ENCODE results near the gene SETD9.
A peak's percentile ranks its signal among the peaks of the same experiment; 100 is the strongest.

Gene SETD9

GRCh38 chr5:56950626-56951125 is 41.3 kb downstream of the SETD9 start:
- peaks cover 44% of the 10 kb centered on the region for H3K79me2 ChIP-seq (ENCODE audit: insufficient read depth, low read length)
- peaks cover 8% of the 10 kb centered on the region for H3K27me3 ChIP-seq (ENCODE audit: insufficient read depth, low read length, poor library complexity, severe bottlenecking)
- TF ChIP-seq CTCF (conservative IDR thresholded peaks at IDR 0.05; ENCODE audit: low read length) (no peak), EZH2phosphoT487 (IDR thresholded peaks at IDR 0.05; ENCODE audit: borderline replicate concordance) (no peak)
- no peaks in the 10 kb centered on the region for H3K9me3 ChIP-seq (ENCODE audit: insufficient read depth, low read depth, low read length)
- H2AFZ ChIP-seq (ENCODE audit: low read length), result peak overlapping the region; percentile 30; the same call in 1 of the 2 replicates
- H4K20me1 ChIP-seq (ENCODE audit: insufficient read depth, low read length, poor library complexity, severe bottlenecking), result peaks cover 30% of the 10 kb centered on the region
- peaks cover 4% of the 10 kb centered on the region; the same call in 1 of the 2 replicates for H3K36me3 ChIP-seq (ENCODE audit: insufficient read depth, low read length)
- H3K9ac ChIP-seq (ENCODE audit: low read depth, low read length, poor library complexity, severe bottlenecking), result peak overlapping the region; percentile 70
- peaks cover 22% of the 10 kb centered on the region for H3K4me1 ChIP-seq (ENCODE audit: insufficient read depth, low read length, poor library complexity, severe bottlenecking)
- peak overlapping the region; percentile 90 for H3K4me3 ChIP-seq (ENCODE audit: low read length, poor library complexity, severe bottlenecking)
- H3K4me2 ChIP-seq (ENCODE audit: low read depth, low read length, poor library complexity, severe bottlenecking), result peak overlapping the region; percentile 97
- no peaks in the 10 kb centered on the region for H3K9me2 ChIP-seq (replicated peaks; ENCODE audit: low read depth, low read length)
- H3F3A ChIP-seq (ENCODE audit: low read depth), result no peaks in the 10 kb centered on the region

GRCh38 chr5:56951126-56951945 is 41.9 kb downstream of the SETD9 start:
- H3K79me2 ChIP-seq (ENCODE audit: insufficient read depth, low read length), result peaks cover 44% of the 10 kb centered on the region
- peaks cover 27% of the 10 kb centered on the region for H4K20me1 ChIP-seq (ENCODE audit: insufficient read depth, low read length, poor library complexity, severe bottlenecking)
- peaks cover 22% of the 10 kb centered on the region for H3K4me1 ChIP-seq (ENCODE audit: insufficient read depth, low read length, poor library complexity, severe bottlenecking)
- H2AFZ ChIP-seq (ENCODE audit: low read length), result peak overlapping the region; percentile 30
- peak overlapping the region; percentile 97 for H3K4me2 ChIP-seq (ENCODE audit: low read depth, low read length, poor library complexity, severe bottlenecking)
- peak overlapping the region; percentile 70 for H3K9ac ChIP-seq (ENCODE audit: low read depth, low read length, poor library complexity, severe bottlenecking)
- no peaks in the 10 kb centered on the region; the same call in 1 of the 2 replicates for H3K36me3 ChIP-seq (ENCODE audit: insufficient read depth, low read length)
- peaks cover 8% of the 10 kb centered on the region for H3K27me3 ChIP-seq (ENCODE audit: insufficient read depth, low read length, poor library complexity, severe bottlenecking)
- no peaks in the 10 kb centered on the region for H3F3A ChIP-seq (ENCODE audit: low read depth)
- H3K4me3 ChIP-seq (ENCODE audit: low read length, poor library complexity, severe bottlenecking), result peak overlapping the region; percentile 90
- no peaks in the 10 kb centered on the region for H3K9me2 ChIP-seq (replicated peaks; ENCODE audit: low read depth, low read length)
- H3K9me3 ChIP-seq (ENCODE audit: insufficient read depth, low read depth, low read length), result no peaks in the 10 kb centered on the region
- TF ChIP-seq CTCF (conservative IDR thresholded peaks at IDR 0.05; ENCODE audit: low read length) (peak; percentile 27), EZH2phosphoT487 (IDR thresholded peaks at IDR 0.05; ENCODE audit: borderline replicate concordance) (no peak)

GRCh38 chr5:56951946-56952691 is 42.7 kb downstream of the SETD9 start, which contains the start of gene MIER3:
Gene MIER3, minus strand, starts transcription at chr5:56952123. Its CDS starts 21 bp downstream, at chr5:56952102.
- H3K9me2 ChIP-seq (replicated peaks; ENCODE audit: low read depth, low read length), result no peaks in the 10 kb centered on the region
- no peaks in the 10 kb centered on the region for H3F3A ChIP-seq (ENCODE audit: low read depth)
- H4K20me1 ChIP-seq (ENCODE audit: insufficient read depth, low read length, poor library complexity, severe bottlenecking), result peaks cover 20% of the 10 kb centered on the region
- peak within 1 kb of the TSS; percentile 90 for H3K4me3 ChIP-seq (ENCODE audit: low read length, poor library complexity, severe bottlenecking)
- peaks cover 8% of the 10 kb centered on the region for H3K27me3 ChIP-seq (ENCODE audit: insufficient read depth, low read length, poor library complexity, severe bottlenecking)
- H3K36me3 ChIP-seq (ENCODE audit: insufficient read depth, low read length), result no peaks in the 10 kb centered on the region; the same call in 1 of the 2 replicates
- no peaks in the 10 kb centered on the region for H3K9me3 ChIP-seq (ENCODE audit: insufficient read depth, low read depth, low read length)
- peak within 1 kb of the TSS; percentile 70 for H3K9ac ChIP-seq (ENCODE audit: low read depth, low read length, poor library complexity, severe bottlenecking)
- peaks cover 22% of the 10 kb centered on the region for H3K4me1 ChIP-seq (ENCODE audit: insufficient read depth, low read length, poor library complexity, severe bottlenecking)
- peaks cover 44% of the 10 kb centered on the region for H3K79me2 ChIP-seq (ENCODE audit: insufficient read depth, low read length)
- TF ChIP-seq CTCF (conservative IDR thresholded peaks at IDR 0.05; ENCODE audit: low read length), result no peak
- no peak for TF ChIP-seq EZH2phosphoT487 (IDR thresholded peaks at IDR 0.05; ENCODE audit: borderline replicate concordance)
- peak within 1 kb of the TSS; percentile 97 for H3K4me2 ChIP-seq (ENCODE audit: low read depth, low read length, poor library complexity, severe bottlenecking)
- H2AFZ ChIP-seq (ENCODE audit: low read length), result peak within 1 kb of the TSS; percentile 95

Measured in Loucy (cell line).